GM21423 (cell line): ENCODE data around the gene ZCCHC17.
A peak's percentile ranks its signal among the peaks of the same experiment; 100 is the strongest.

ENCODE experiments used
- ATAC-seq: cut with Tn5 transposase; IDR thresholded peaks from one replicate; pipeline ENCODE4 v1.9.1; 2021; ENCODE audit warnings: mild to moderate bottlenecking, moderate library complexity; ENCODE audit not compliant: unreplicated experiment

The ZCCHC17 gene

DNA sequence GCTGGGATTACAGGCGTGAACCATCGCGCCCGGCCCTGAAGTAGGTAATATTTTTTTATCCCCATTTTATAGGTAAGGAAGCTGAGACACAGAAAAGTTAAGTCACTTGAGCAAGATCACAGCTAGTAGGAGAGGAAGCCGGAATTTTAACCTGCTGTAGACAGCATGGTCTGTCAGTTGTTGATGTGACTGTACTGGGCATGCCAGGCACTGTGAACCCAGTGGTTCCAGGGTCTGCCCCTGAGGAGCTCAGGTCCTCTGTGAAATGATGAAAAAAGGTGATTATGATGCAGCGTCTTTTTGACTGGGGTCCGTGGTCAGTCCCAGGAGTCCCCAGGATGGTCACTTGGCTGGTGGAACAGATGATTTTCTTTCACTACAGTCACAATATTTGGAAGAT lies 92.8 kb downstream of the ZCCHC17 start:
- no peak for ATAC-seq

DNA sequence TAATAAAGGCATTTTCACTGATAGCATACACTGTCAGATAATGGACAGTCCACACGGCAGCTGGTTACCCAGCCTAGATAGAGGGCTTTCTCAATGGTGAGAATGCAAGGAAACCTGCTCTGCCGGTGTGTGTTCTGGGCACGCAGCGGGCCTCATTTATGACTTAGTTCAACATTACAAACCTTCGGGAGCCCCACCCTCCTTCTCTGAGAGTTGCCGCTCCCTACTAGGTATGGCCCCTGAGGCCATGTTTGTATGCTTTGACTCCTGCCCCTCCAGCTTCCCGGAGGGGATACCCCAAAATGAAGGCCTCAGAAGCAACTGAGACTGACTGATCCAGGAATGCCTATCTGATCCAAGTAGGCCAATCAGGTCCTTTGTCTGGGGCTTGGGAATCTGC lies 93.2 kb downstream of the ZCCHC17 start:
- no peak for ATAC-seq

DNA sequence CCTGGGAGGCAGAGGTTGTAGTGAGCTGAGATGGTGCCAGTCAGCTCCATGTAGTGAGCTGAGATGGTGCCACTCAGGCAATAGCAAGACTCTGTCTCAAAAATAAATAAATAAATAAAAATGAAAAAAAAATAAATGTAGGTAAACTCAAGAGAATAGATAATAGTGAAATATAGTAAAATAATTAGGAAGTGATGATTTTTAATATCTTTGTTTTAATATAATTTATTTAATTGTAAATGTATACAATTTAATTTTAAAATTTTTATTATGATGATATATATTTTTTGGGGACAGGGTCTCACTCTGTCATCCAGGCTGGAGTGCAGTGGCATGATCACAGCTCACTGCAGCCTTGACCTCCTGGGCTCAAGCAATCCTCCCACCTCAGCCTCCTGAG lies 96.6 kb downstream of the ZCCHC17 start:
- no peak for ATAC-seq

DNA sequence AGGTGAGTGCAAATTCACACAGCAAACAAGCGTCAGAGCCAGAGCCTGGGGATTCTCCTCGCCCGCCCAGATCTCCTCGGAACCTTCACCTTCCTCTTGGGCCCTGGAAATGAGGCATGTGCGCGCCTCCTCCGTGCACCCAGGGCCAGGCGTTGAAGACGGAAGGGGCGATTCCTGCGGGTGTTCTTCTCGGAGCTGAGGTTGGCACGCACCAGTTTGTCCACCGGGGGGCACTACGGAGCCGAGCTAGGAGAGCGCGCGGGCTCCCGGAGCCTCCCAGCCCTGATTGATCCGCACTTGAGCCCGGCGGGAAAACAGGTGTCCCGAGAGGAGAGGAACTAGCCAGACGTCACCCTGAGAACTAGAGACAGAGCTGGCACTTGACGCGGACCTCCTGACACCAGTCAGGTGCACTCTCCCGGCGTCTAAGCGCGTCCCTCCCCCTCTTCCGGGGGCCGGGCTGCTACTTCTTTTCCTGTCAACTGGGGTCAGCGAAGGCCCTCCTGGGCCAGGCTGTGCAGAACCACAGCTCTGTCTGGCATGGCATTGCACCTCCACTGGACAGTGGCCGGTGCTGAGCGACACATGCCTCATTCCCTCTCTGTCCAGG lies 97.9 kb downstream of the ZCCHC17 start:
- peak; percentile 86 for ATAC-seq

DNA sequence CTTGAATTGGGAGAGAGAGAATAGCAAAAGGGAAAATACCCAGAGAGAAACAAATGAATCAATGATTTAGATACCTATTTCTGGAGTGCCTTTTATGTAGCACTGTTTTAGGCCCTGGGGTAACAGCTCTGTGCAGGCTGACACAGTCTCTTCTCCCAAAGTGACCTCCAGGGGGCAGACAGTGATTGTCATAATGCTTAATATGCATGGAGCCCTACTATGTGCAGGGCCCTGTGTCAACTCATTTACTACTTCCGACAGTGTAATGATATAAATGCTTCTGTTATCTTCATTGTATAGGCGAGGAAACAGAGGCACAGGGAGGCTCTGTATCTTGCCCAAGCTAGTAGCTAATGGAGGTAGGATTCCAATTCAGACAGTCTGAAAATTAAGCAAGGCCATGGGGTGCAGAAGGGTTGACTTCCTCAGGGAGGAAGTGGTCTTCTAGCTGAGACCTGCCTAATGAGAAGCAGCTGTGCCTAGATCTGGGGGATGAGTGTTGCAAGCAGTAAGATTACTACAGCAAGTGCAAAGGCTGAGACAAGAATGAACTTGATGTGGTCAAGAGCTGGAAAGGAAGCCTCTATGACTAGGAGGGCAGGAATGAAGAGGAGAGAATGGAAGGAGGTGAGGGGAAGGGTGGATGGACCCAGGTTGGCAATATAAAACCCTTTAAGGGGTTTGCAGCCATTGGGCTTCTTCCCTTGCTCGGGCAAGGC lies 100.0 kb downstream of the ZCCHC17 start:
- no peak for ATAC-seq

DNA sequence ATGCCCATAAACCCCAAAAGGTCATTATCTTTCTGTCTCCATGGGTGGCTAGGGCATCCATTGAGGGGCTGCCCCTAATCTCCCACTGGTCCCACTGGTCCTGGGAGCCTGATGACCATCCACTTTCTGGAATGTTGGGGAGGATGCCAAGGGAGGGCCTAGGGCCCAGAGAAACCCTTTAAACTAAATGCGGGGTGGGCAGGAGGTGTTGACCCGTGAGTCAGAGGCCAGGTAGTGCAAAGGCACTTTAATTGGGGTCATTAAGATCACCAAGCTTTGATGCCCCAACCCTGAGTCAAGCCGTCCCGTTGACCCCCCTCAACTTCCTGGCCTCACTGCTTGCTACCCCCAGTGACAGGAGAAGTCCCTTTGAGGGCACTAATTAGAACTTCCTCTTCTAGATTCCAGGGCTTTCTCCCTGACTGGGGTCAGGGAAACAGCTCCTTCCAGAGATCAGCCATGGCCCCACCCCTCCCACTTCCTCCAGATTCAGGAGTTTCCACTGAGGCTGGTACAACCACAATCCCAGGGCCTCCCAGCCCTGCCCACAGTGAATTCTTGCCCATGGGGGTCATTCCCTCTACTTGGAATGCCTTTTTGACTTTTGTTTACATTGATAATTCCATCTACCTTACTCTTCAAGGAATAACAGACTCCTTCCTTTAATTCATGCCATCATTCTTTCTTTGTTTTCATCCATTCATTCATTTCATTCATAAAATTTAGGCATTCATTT lies 100.7 kb downstream of the ZCCHC17 start:
- no peak for ATAC-seq

DNA sequence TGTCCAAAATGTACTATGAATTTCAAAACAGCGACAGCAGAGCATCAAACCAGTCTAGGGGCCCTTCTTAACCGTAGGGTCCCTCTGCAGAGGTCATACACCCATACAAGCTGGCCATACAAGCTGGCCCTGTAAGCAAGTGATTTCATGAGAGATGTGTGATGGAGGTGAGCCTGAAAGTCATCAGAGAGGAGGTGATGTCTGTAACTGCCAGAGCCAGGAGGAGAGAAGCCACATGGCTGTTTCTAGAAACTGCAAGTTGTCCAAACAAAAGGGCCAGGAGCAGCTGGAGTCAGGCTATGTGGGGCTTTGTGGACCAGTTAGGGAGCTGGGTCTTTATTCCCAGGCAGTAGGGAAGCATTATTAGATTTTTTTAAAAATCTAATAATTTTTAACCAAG lies 101.4 kb downstream of the ZCCHC17 start:
- ATAC-seq: no peak

DNA sequence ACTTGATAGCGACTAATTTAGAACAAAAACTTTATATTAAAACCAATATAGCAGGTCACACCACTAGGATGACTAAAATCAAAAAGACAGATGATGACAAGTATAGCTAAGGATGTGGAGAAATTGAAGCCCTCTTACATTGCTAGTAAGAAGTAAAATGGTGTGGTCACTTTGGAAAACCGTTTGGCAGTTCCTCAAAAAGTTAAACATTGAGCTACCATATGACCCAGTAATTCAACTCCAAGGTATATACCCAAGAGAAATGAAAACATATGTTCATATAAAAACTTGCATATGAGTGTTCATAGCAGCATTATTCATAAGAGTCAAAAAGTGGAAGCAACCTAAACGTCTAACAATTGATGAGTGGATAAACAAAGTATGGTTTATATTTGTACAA lies 103.1 kb downstream of the ZCCHC17 start:
- ATAC-seq: no peak

DNA sequence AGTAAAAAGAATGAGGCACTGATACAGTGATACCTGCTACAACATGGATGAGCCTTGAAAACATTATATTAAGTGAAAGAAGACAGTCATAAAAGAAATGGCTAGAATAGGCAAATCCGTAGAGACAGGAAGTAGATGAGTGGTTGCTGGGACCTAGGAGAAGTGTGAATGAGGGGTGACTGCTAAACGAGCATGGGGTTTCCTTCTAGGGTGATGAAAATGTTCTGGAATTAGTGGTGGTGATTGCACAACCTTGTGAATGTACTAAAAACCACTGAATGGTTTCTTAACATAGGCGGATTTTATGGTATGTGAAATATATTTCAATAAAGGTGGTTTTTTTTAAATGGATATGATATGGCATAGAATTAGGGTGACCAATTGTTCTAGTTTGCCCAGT lies 103.6 kb downstream of the ZCCHC17 start:
- no peak for ATAC-seq

DNA sequence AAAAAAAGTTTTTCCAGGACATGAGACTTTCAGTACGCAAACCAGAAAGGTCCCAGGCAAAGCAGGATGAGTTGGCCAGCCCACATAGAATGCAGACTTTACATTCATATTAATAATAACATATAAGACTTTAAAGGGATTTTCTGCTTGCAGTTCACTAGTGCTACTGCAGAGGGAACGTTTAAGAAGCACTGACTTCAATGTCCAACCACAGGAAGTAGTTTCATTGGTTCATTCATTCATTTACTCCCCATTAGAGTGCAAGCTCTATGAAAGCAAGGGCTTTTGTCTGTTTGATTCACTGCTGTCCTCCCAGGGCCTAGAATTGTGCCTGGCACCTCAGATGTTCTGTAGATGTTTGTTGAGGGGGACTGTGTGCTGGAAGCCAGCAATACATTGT lies 104.4 kb downstream of the ZCCHC17 start:
- ATAC-seq: no peak

DNA sequence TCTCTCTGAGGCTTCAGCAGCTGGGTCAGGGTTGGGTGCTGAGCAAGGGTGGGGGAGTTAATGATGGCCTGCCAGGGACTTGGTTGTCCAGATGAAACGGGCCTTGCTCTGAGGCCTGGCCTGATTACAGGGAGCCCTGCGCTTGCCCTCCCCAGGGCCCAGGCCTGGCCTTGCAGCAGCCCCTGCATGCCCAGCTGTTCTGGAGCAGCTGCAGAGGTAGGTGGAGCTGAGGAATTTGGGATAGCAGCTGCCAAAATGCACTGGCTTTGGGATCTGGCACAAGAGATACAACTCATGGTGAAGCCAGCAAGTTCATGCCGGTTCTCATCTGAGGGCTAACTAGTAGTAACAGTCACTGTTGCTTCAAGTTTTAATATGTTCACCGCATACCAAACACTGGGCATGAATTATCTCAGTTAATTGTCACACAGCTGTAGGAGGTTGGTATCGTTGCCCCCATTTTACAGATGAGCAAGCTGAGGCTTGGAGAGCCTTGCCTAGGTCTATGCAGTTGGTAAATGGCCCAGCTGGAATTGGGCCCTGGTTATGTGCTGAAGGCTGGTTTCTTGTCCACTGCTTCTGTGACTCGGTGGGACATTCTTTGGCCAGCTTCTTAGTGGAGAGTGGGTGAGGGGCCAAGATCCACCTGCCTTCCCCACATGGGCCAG lies 108.9 kb downstream of the ZCCHC17 start:
- no peak for ATAC-seq

DNA sequence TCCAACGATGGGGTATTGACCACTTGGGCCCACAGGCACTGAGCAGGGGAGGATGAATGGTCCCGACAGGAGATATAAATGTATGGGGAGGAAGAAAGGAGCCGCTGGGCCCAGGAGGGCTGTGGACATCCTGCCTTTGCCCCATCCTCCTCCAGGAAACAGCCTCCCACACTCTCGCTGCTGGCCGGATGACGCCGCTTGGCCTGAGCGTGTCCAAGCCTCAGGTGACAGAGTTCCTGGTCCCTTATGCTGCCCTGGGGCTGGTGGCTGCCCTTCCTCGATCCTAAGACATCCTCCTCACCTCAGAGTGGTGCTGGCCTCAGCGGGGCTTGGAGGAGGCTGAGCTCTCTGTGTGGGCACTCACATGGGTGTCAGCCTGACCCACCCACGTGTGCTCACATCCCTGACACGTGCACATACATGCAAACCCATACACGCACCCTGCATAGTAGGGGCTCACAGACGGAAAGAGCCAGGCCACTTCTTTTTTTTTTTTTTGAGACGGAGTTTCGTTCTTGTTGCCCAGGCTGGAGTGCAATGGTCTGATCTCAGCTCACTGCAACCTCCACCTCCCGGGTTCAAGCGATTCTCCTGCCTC lies 110.3 kb downstream of the ZCCHC17 start:
- no peak for ATAC-seq

DNA sequence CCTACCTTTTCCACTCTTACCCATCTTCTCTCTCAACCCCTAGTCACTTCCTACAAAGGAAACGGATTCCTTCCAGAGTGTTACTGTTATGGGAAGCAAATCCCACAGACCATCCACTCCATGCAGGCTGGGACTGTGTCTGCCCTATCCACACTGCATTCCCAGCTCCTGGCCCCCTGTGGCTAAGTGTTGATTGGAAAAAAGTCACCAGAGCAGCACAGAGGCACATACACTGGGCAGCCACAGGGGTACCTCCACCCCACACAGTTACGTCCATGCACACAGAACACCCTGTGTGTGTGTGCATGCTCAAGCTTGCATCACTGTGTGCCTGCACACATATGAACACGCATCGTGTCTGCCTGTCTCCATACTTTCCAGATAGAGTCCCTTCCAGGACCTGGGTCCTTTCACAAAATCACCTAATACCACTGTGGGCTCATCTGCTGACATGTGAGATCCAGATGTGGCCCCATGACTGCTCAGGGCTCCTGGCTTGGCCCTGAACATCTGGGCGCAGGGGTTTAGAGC lies 112.0 kb downstream of the ZCCHC17 start:
- no peak for ATAC-seq

DNA sequence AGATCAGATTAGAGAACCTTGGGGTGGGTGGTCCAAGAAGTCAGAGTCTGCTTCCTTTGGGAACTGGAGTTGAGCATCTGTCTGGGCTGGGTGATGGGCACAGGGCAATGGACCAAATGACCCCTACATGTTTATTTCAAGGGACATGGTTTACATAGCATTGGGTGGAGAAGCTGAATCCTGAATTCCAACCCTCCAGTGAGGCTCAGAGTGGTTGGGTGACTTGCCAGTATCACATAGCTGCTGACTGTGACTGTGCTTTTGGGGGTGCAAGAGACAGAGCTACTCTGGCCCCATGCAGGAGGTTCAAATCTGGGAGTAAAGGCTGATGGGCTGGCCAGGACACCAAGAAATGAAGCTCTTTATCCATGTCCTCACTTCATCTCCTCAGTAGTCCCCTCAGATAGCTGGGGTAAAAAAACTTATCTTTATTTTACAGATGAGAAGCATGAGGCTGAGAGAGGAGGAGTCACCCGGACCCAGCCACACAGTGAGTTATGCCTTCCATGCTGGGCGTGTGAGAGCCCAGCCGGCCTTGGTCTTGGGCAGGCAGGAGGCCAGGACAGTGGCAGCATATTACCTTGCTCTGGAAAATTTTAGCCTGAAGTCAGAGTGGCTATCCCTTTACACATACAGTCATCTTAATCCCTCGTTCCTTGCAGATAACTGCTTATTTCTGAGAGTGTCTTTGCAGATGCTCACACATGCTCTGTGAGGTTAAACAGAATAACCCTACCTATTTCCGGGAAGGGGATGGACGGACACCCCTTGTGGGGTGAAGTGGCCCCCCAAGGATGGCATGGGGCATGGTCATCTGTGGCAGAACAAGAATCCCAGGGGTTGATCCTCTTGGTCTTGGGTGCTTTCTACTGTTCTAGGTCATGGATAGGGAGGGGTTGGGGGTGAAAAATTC lies 113.4 kb downstream of the ZCCHC17 start:
- no peak for ATAC-seq

DNA sequence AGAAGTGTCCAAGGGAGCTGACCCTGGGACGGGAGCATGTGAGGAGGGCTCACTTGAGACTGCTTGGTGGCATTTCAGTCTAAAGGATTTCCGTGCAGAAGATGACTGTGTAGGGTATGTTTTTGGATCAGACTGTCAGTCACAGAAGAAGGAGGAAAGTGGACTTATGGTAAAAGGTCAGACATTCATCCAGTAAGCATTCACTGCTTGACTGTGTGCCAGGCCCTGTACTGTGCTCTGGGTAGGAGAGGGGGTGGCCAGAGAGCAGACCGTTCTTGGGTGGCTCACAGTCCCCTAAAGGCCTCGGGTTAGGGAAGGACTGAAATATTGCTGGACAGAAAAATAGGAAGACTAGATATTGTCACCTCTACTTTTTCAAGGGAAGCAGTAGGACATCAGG lies 114.0 kb downstream of the ZCCHC17 start:
- no peak for ATAC-seq

DNA sequence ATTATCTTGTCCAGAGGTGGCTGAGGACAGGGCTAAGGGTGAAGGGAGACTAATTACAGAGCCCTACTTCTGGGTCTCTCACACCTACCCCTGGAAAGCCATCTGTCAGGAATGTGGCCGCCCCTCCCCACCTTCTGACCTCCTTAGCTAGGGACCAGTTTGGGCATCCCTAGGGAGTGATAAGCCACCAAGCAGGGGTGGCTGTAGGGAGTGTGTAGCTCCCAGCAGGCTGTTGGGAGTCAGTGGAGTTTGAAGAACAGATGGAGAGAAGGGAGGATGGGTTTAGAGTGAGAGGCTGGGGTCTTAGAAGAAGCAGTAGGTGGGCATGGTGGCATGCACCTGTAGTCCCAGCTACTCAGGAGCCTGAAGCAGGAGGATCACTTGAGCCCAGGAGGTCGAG lies 115.4 kb downstream of the ZCCHC17 start:
- no peak for ATAC-seq

DNA sequence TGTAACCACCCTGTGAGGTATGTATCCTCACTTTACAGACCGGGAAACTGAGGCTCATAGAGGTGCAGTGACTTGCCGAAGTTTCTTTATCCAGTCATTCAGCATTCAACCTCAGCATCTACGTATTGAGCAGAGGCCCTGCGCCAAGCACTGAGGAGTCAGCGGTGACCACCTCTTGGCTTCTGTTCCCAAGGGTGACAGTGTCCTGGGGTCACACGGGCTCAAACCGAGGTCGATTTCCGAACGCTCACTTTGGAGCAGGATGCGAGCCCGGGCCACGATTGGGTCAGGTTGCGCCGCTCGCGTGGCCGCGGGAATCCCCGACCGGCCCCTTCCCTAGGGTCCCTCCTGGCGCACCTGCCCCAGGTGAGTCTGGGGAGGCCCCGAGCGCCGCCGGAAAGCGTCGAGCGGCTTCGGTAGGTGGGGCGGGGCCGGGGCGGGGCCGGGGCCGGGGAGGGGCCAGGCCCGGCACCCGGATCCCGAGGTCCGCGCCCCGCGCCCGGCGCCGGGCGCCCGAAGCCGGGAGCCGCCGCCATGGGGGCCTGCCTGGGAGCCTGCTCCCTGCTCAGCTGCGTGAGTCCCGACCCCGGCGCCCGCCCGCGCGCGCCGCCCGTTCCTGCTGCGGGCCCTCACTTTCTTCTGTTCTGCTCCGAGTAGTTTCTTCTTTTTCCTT lies 116.0 kb downstream of the ZCCHC17 start, which contains the start of gene SERINC2:
SERINC2 (plus strand) TSS at position 482 of the 673 bp plus-strand sequence; CDS start at position 535, 53 bp downstream.
- ATAC-seq: no peak

DNA sequence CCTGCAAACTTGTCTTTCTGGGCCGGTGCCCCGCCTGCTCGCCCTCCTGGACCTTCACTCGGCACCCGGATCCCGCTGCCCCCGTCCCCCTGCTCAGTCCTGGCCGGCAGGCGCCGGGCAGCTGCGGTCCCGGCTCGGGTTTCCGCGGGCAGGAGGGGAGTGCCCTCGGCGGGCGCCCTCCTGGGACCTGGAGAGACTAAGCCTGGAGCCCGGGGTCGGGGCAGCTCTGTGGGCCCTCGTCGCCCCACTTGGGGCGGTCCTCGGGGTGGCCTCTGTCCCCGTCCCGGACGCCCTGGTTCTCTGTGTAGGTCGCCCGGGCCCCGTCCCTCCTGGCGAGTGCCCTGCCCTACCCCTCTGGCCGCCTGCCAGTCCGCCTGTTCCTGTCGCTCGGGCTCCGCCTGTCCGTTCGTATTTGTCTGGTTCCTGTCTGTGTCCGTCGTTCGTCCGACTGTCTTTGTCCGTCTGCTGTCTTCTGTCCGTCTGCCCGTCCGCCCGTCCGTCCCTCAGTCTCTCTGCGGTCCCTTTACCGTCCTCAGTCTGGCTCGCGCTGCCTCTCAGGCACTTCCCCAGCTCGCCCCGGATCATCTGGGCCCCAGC lies 116.7 kb downstream of the ZCCHC17 start:
- no peak for ATAC-seq
